Skeletal muscle tissue (tissue), 4 donors: Measurements from ENCODE around the gene RIMS4. TPM values are rescaled to one million over a fixed set of nuclear protein-coding genes. Genes with fewer than 3 reads are reported as not detected.
"Not testable (repeated sequence)": the region's sequence is repeated elsewhere in the genome, so short reads cannot be mapped to it uniquely, and the experiment has no call there.

Experiments used
- H3K27ac ChIP-seq: one replicate; pipeline ENCODE4 v1.7.0; 2013; ENCODE audit warnings: mild to moderate bottlenecking, low read depth, low read length, inconsistent platforms
- H3K27me3 ChIP-seq, 3 donors: one replicate each; pipeline ENCODE4 v1.7.0; 2013; ENCODE audit warnings: low read length in 3 of 3; ENCODE audit not compliant: control insufficient read depth in 3 of 3, insufficient read depth in 3 of 3
- H3K36me3 ChIP-seq, 3 donors: one replicate each; pipeline ENCODE4 v1.7.0; 2013; ENCODE audit warnings: low read length in 3 of 3; ENCODE audit not compliant: control insufficient read depth in 3 of 3, insufficient read depth in 3 of 3
- H3K4me1 ChIP-seq, 3 donors: one replicate each; pipeline ENCODE4 v1.7.0; 2013; ENCODE audit warnings: low read length in 3 of 3, mild to moderate bottlenecking in 3 of 3; ENCODE audit not compliant: control insufficient read depth in 3 of 3, insufficient read depth in 3 of 3
- H3K4me3 ChIP-seq, 3 donors: one replicate each; pipeline ENCODE4 v1.7.0; 2013; ENCODE audit warnings: low read length in 3 of 3
- H3K9ac ChIP-seq, 3 donors: one replicate each; pipeline ENCODE4 v1.7.0; 2013; ENCODE audit warnings: low read length in 3 of 3, mild to moderate bottlenecking in 3 of 3, moderate library complexity in 2 of 3, low read depth in 1 of 3
- H3K9me3 ChIP-seq, 3 donors: one replicate each; pipeline ENCODE4 v1.7.0; 2013; ENCODE audit warnings: low read length in 3 of 3; ENCODE audit not compliant: control insufficient read depth in 3 of 3
- total RNA-seq: library from RNA; depleted of rRNA; stranded (reverse); fragments of >200 nt; gene quantifications from one replicate; pipeline ENCODE4 v1.2.3, GENCODE V29; 2014
- donor health status: Osteomylitis.

Gene RIMS4
- total RNA-seq, 1 donor from 2014 or later, result 3.1 TPM

DNA sequence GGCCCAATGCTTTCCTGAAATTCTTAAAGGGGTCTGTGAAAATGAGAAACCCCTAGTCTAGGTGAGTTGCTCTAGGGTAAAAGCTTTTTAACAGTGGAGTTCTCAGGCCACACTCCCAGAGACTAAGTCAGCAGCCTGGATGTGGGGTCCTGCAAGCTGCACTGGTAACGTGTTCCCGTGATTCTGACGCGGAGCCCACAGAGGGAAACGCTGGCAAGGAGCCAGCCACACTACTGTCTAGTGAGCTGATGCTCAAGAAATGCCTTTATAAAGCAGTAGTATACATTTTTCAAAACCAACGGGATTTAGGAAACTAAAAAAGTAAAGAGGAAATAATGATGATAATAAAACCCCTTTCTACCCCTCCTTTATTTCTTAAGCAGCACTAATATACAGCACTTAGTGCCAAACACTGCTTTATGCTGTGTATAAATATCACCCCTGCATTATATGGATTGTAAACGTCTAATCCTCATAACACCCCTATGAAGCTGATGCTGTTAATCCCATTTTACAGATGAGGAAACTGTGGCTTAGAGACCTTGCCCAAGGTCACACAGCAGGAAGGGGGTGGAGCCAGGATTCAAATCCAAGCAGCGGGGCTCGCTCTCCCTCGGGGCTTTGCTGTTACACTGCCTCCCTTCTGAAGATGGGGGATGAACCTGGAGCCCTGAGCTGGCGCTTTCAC, 39.7 kb downstream of the RIMS4 start:
- H3K9me3 ChIP-seq, result no peaks in the 10 kb centered on the region
- no peak overlapping the region for H3K27ac ChIP-seq
- no peak overlapping the region for H3K9ac ChIP-seq
- peaks cover 10 to 42% (median 15%) of the 10 kb centered on the region in 3 donors for H3K27me3 ChIP-seq
- H3K36me3 ChIP-seq, result no peaks in the 10 kb centered on the region
- no peaks in the 10 kb centered on the region for H3K4me1 ChIP-seq
- no peak overlapping the region for H3K4me3 ChIP-seq

DNA sequence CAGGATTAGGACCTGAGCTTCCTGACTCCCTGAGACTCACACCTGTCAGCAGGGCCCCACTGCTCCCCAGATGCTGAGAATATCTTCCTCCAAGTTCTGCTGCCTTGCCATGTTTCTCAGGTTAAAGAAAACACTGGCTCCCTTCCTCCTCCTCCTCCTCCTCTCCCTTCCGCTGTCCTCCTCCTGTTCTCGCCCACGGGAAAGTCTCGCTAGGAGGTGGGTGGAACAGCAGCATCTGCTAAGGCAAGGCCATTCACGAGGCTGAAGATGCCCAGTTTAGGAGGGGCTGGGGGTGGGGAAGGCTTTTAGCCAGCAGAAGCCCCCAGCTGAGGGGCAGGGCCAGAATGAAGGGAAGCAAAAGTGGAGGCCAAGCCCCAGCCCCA, 40.9 kb downstream of the RIMS4 start:
- no peak overlapping the region for H3K27ac ChIP-seq

DNA sequence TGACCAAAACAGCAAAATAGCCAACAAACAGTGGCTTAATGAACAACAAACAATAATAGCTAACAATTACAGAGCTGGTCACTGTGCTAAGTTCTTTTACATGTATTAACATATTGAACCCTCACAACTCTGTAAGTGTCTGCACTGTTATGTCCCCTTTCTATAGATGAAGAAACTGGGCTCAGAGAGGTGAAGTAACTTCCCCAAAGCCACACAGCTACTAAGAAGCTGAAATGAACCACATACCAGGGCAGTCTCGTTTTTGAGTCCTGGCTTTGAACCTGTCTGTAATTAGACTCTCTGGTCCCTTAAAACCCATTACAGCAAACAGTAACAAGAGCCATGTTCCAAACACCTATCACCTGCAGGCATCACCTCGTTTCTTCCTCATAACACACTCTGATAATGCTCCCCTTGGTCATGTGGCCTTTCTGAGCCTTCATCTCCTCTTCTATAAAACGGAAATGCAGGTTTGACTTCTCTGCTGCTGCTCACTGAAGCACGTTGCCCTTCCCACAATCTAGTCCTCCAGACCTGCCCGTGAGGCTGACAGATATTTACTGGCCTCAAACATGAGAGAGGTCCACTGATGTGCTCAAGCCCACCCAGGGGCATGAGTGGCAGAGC, 41.4 kb downstream of the RIMS4 start:
- peaks cover 9 to 36% (median 17%) of the 10 kb centered on the region in 3 donors for H3K27me3 ChIP-seq
- H3K27ac ChIP-seq, result no peak overlapping the region

More for the DNA sequence above, 40.9 kb downstream of the RIMS4 start:
- H3K27me3 ChIP-seq, result peaks cover 10 to 39% (median 17%) of the 10 kb centered on the region in 3 donors
- no peak overlapping the region for H3K4me3 ChIP-seq
- no peaks in the 10 kb centered on the region for H3K36me3 ChIP-seq
- H3K9ac ChIP-seq, result no peak overlapping the region
- no peaks in the 10 kb centered on the region for H3K4me1 ChIP-seq
- H3K9me3 ChIP-seq, result no peaks in the 10 kb centered on the region

DNA sequence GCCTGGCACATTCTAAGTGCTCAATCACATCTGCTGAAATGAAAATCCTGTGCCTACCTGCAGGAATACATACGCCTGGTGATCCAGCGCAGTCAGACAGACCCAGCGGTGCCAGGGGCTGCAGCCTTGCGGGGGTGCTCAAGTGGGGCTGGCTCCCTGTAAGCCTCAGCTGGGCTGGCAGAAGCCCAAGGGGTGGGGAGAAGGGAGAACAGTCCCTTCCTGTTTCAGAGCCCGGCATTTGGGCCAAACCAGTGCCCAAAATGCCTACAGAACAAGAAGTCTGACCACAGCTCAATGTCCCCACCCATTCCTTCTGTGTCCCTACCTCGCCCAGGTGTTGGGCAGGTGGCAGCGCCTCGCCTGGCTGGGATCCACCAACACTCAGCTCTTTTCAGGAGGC, 42.1 kb downstream of the RIMS4 start:
- H3K36me3 ChIP-seq, result no peaks in the 10 kb centered on the region
- H3K27me3 ChIP-seq, result peaks cover 5 to 29% (median 17%) of the 10 kb centered on the region in 3 donors
- H3K4me1 ChIP-seq, result no peaks in the 10 kb centered on the region
- H3K9ac ChIP-seq, result no peak overlapping the region
- no peak overlapping the region for H3K27ac ChIP-seq
- no peak overlapping the region for H3K4me3 ChIP-seq
- no peaks in the 10 kb centered on the region for H3K9me3 ChIP-seq

More for the DNA sequence above, 41.4 kb downstream of the RIMS4 start:
- no peak overlapping the region for H3K4me3 ChIP-seq
- H3K9ac ChIP-seq, result no peak overlapping the region
- no peaks in the 10 kb centered on the region for H3K4me1 ChIP-seq
- no peaks in the 10 kb centered on the region for H3K36me3 ChIP-seq
- H3K9me3 ChIP-seq, result no peaks in the 10 kb centered on the region

GRCh38 chr20:44765701-44766347, 44.5 kb downstream of the RIMS4 start:
- Histone ChIP-seq H3K36me3 (no peaks in the 10 kb centered on the region), H3K27ac (no peak overlapping the region), H3K4me1 (peaks cover 2 to 3% (median 3%) of the 10 kb centered on the region in 3 donors), H3K9ac (no peak overlapping the region), H3K4me3 (no peak overlapping the region), H3K9me3 (no peaks in the 10 kb centered on the region), H3K27me3 (peaks cover 5 to 17% (median 12%) of the 10 kb centered on the region in 3 donors)

GRCh38 chr20:44765091-44765490, 45.3 kb downstream of the RIMS4 start:
- no peak overlapping the region for H3K4me3 ChIP-seq
- H3K27ac ChIP-seq, result no peak overlapping the region
- peaks cover 1 to 14% (median 12%) of the 10 kb centered on the region in 3 donors for H3K27me3 ChIP-seq
- H3K9me3 ChIP-seq, result peaks cover 0 to 2% (median 0%) of the 10 kb centered on the region in 3 donors
- H3K9ac ChIP-seq, result no peak overlapping the region
- H3K4me1 ChIP-seq, result peaks cover 2 to 3% (median 3%) of the 10 kb centered on the region in 3 donors
- no peaks in the 10 kb centered on the region for H3K36me3 ChIP-seq

- not testable (repeated sequence) for H3K36me3 ChIP-seq, H3K9ac ChIP-seq, H3K27ac ChIP-seq, H3K4me3 ChIP-seq, H3K9me3 ChIP-seq, H3K4me1 ChIP-seq
- peaks cover 0 to 12% (median 8%) of the 10 kb centered on the region in 3 donors for H3K27me3 ChIP-seq
Measured at GRCh38 chr20:44763798-44764197, 46.5 kb downstream of the RIMS4 start.

GRCh38 chr20:44762466-44763140, 47.7 kb downstream of the RIMS4 start:
- H3K36me3 ChIP-seq, result no peaks in the 10 kb centered on the region
- H3K4me3 ChIP-seq, result no peak overlapping the region
- H3K4me1 ChIP-seq, result peaks cover 2 to 3% (median 3%) of the 10 kb centered on the region in 3 donors
- peak overlapping the region; percentile 75 for H3K27ac ChIP-seq
- no peak overlapping the region for H3K9ac ChIP-seq
- peaks cover 0 to 5% (median 2%) of the 10 kb centered on the region in 3 donors for H3K27me3 ChIP-seq
- H3K9me3 ChIP-seq, result peaks cover 0 to 2% (median 0%) of the 10 kb centered on the region in 3 donors

DNA sequence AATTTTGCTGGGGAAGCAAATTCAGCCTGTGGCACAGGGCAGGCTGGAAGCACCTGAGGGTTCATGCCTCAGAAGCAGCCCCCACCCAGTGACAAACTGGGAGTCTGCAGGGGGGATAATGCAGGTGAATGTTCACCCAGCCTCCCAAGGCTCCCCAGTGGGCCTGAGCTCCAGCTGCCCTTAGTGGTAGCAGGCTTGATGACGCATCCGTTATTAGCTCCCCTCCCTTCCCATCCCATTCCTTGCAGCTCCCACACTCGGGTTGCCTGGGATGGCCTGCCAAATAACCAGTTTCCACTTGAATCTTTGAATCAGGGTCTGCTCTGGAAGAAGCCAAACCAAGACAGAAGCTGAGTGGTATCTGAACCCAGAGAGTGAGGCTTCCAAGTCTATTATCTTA, 48.9 kb downstream of the RIMS4 start:
- peaks cover 0 to 6% (median 5%) of the 10 kb centered on the region in 3 donors for H3K27me3 ChIP-seq
- peaks cover 2 to 3% (median 3%) of the 10 kb centered on the region in 3 donors for H3K4me1 ChIP-seq
- no peak overlapping the region for H3K4me3 ChIP-seq
- no peak overlapping the region for H3K27ac ChIP-seq
- H3K36me3 ChIP-seq, result no peaks in the 10 kb centered on the region
- no peak overlapping the region for H3K9ac ChIP-seq
- H3K9me3 ChIP-seq, result peaks cover 0 to 2% (median 0%) of the 10 kb centered on the region in 3 donors
